ENCODE results near the gene ANKRD12.
"Not testable (repeated sequence)": the region's sequence is repeated elsewhere in the genome, so short reads cannot be mapped to it uniquely, and the experiment has no call there.

ANKRD12 gene

GRCh38 chr18:9147440-9148202 lies 11.0 kb downstream of the ANKRD12 start:
- H3K4me1 ChIP-seq (ENCODE audit: insufficient read depth, low read length), result peaks cover 15% of the 10 kb centered on the region
- no peaks in the 10 kb centered on the region for H3K9me3 ChIP-seq (ENCODE audit: insufficient read depth, low read depth, low read length)
- no peak overlapping the region for H3K4me3 ChIP-seq (ENCODE audit: low read length)
- H3K27me3 ChIP-seq (ENCODE audit: insufficient read depth, low read length), result no peaks in the 10 kb centered on the region
- no peak overlapping the region for H3K9ac ChIP-seq (ENCODE audit: low read depth, low read length)
- no peak overlapping the region for H3K27ac ChIP-seq (ENCODE audit: low read depth, low read length)
- no CpG with 5 or more reads among the region's 1 CpG for WGBS
- H3K36me3 ChIP-seq (ENCODE audit: insufficient read depth, low read length), result no peaks in the 10 kb centered on the region

- WGBS, result no CpG with 5 or more reads among the region's 1 CpG
- Histone ChIP-seq H3K4me1 (ENCODE audit: insufficient read depth, low read length) (peaks cover 13% of the 10 kb centered on the region), H3K27me3 (ENCODE audit: insufficient read depth, low read length) (no peaks in the 10 kb centered on the region), H3K9me3 (ENCODE audit: insufficient read depth, low read depth, low read length) (no peaks in the 10 kb centered on the region), H3K36me3 (ENCODE audit: insufficient read depth, low read length) (no peaks in the 10 kb centered on the region), H3K27ac (ENCODE audit: low read depth, low read length) (no peak overlapping the region), H3K4me3 (ENCODE audit: low read length) (no peak overlapping the region), H3K9ac (ENCODE audit: low read depth, low read length) (no peak overlapping the region)
Observed at GRCh38 chr18:9148203-9148552, 11.6 kb downstream of the ANKRD12 start.

GRCh38 chr18:9150121-9150520 lies 13.5 kb downstream of the ANKRD12 start:
- no peak overlapping the region for H3K4me3 ChIP-seq (ENCODE audit: low read length)
- no peaks in the 10 kb centered on the region for H3K36me3 ChIP-seq (ENCODE audit: insufficient read depth, low read length)
- H3K9ac ChIP-seq (ENCODE audit: low read depth, low read length), result no peak overlapping the region
- no peak overlapping the region for H3K27ac ChIP-seq (ENCODE audit: low read depth, low read length)
- WGBS, result 95% methylated on average over 4 of the region's 5 CpGs
- H3K27me3 ChIP-seq (ENCODE audit: insufficient read depth, low read length), result no peaks in the 10 kb centered on the region
- H3K9me3 ChIP-seq (ENCODE audit: insufficient read depth, low read depth, low read length), result no peaks in the 10 kb centered on the region
- peaks cover 13% of the 10 kb centered on the region for H3K4me1 ChIP-seq (ENCODE audit: insufficient read depth, low read length)

- Histone ChIP-seq H3K4me3 (ENCODE audit: low read length) (no peak overlapping the region), H3K27me3 (ENCODE audit: insufficient read depth, low read length) (no peaks in the 10 kb centered on the region), H3K36me3 (ENCODE audit: insufficient read depth, low read length) (no peaks in the 10 kb centered on the region), H3K4me1 (ENCODE audit: insufficient read depth, low read length) (peaks cover 5% of the 10 kb centered on the region), H3K27ac (ENCODE audit: low read depth, low read length) (no peak overlapping the region), H3K9me3 (ENCODE audit: insufficient read depth, low read depth, low read length) (no peaks in the 10 kb centered on the region), H3K9ac (ENCODE audit: low read depth, low read length) (no peak overlapping the region)
- no CpG with 5 or more reads among the region's 1 CpG for WGBS
Observed at GRCh38 chr18:9153256-9153655, 16.7 kb downstream of the ANKRD12 start.

- 95% methylated on average over 3 of the region's 4 CpGs for WGBS
- H3K27me3 ChIP-seq (ENCODE audit: insufficient read depth, low read length), result no peaks in the 10 kb centered on the region
- no peak overlapping the region for H3K4me3 ChIP-seq (ENCODE audit: low read length)
- no peaks in the 10 kb centered on the region for H3K9me3 ChIP-seq (ENCODE audit: insufficient read depth, low read depth, low read length)
- H3K4me1 ChIP-seq (ENCODE audit: insufficient read depth, low read length), result no peaks in the 10 kb centered on the region
- H3K36me3 ChIP-seq (ENCODE audit: insufficient read depth, low read length), result no peaks in the 10 kb centered on the region
- H3K27ac ChIP-seq (ENCODE audit: low read depth, low read length), result no peak overlapping the region
- H3K9ac ChIP-seq (ENCODE audit: low read depth, low read length), result no peak overlapping the region
Observed at GRCh38 chr18:9156604-9157249, 20.1 kb downstream of the ANKRD12 start.

- no peak overlapping the region for H3K27ac ChIP-seq (ENCODE audit: low read depth, low read length)
- no peaks in the 10 kb centered on the region for H3K9me3 ChIP-seq (ENCODE audit: insufficient read depth, low read depth, low read length)
- H3K36me3 ChIP-seq (ENCODE audit: insufficient read depth, low read length), result no peaks in the 10 kb centered on the region
- WGBS, result 86% methylated on average over 2 of the region's 2 CpGs
- H3K4me1 ChIP-seq (ENCODE audit: insufficient read depth, low read length), result no peaks in the 10 kb centered on the region
- no peak overlapping the region for H3K4me3 ChIP-seq (ENCODE audit: low read length)
- no peaks in the 10 kb centered on the region for H3K27me3 ChIP-seq (ENCODE audit: insufficient read depth, low read length)
- no peak overlapping the region for H3K9ac ChIP-seq (ENCODE audit: low read depth, low read length)
Observed at GRCh38 chr18:9157806-9158205, 21.2 kb downstream of the ANKRD12 start.

GRCh38 chr18:9160014-9160413 lies 23.4 kb downstream of the ANKRD12 start:
- Histone ChIP-seq H3K9ac (ENCODE audit: low read depth, low read length) (no peak overlapping the region), H3K4me1 (ENCODE audit: insufficient read depth, low read length) (no peaks in the 10 kb centered on the region), H3K27ac (ENCODE audit: low read depth, low read length) (no peak overlapping the region), H3K36me3 (ENCODE audit: insufficient read depth, low read length) (no peaks in the 10 kb centered on the region), H3K27me3 (ENCODE audit: insufficient read depth, low read length) (no peaks in the 10 kb centered on the region), H3K9me3 (ENCODE audit: insufficient read depth, low read depth, low read length) (peaks cover 9% of the 10 kb centered on the region; the same call in 1 of the 2 replicates), H3K4me3 (ENCODE audit: low read length) (no peak overlapping the region)
- 93% methylated on average over 4 of the region's 4 CpGs for WGBS

- not testable (repeated sequence) for H3K36me3 ChIP-seq (ENCODE audit: insufficient read depth, low read length); H3K4me1 ChIP-seq (ENCODE audit: insufficient read depth, low read length); H3K4me3 ChIP-seq (ENCODE audit: low read length); H3K9me3 ChIP-seq (ENCODE audit: insufficient read depth, low read depth, low read length); H3K27ac ChIP-seq (ENCODE audit: low read depth, low read length); H3K9ac ChIP-seq (ENCODE audit: low read depth, low read length); H3K27me3 ChIP-seq (ENCODE audit: insufficient read depth, low read length)
- 96% methylated on average over 4 of the region's 4 CpGs for WGBS
Observed at GRCh38 chr18:9162663-9163062, 26.1 kb downstream of the ANKRD12 start.

- H3K27me3 ChIP-seq (ENCODE audit: insufficient read depth, low read length); H3K4me3 ChIP-seq (ENCODE audit: low read length); H3K9ac ChIP-seq (ENCODE audit: low read depth, low read length); H3K27ac ChIP-seq (ENCODE audit: low read depth, low read length); H3K9me3 ChIP-seq (ENCODE audit: insufficient read depth, low read depth, low read length); H3K4me1 ChIP-seq (ENCODE audit: insufficient read depth, low read length); H3K36me3 ChIP-seq (ENCODE audit: insufficient read depth, low read length): not testable (repeated sequence)
Observed at GRCh38 chr18:9164149-9164548, 27.6 kb downstream of the ANKRD12 start.

- not testable (repeated sequence) for H3K27me3 ChIP-seq (ENCODE audit: insufficient read depth, low read length); H3K4me3 ChIP-seq (ENCODE audit: low read length); H3K36me3 ChIP-seq (ENCODE audit: insufficient read depth, low read length); H3K9me3 ChIP-seq (ENCODE audit: insufficient read depth, low read depth, low read length); H3K27ac ChIP-seq (ENCODE audit: low read depth, low read length); H3K9ac ChIP-seq (ENCODE audit: low read depth, low read length); H3K4me1 ChIP-seq (ENCODE audit: insufficient read depth, low read length)
- 100% methylated on average over 2 of the region's 3 CpGs for WGBS
Observed at GRCh38 chr18:9165883-9166282, 29.3 kb downstream of the ANKRD12 start.

GRCh38 chr18:9169515-9169914 lies 32.9 kb downstream of the ANKRD12 start:
- H3K9me3 ChIP-seq (ENCODE audit: insufficient read depth, low read depth, low read length); H3K27ac ChIP-seq (ENCODE audit: low read depth, low read length); H3K4me3 ChIP-seq (ENCODE audit: low read length); H3K36me3 ChIP-seq (ENCODE audit: insufficient read depth, low read length); H3K4me1 ChIP-seq (ENCODE audit: insufficient read depth, low read length); H3K9ac ChIP-seq (ENCODE audit: low read depth, low read length); H3K27me3 ChIP-seq (ENCODE audit: insufficient read depth, low read length): not testable (repeated sequence)
- WGBS, result 86% methylated on average over 3 of the region's 3 CpGs

GRCh38 chr18:9171919-9172318 lies 35.3 kb downstream of the ANKRD12 start:
- H3K4me3 ChIP-seq (ENCODE audit: low read length); H3K27ac ChIP-seq (ENCODE audit: low read depth, low read length); H3K27me3 ChIP-seq (ENCODE audit: insufficient read depth, low read length); H3K36me3 ChIP-seq (ENCODE audit: insufficient read depth, low read length); H3K9me3 ChIP-seq (ENCODE audit: insufficient read depth, low read depth, low read length); H3K9ac ChIP-seq (ENCODE audit: low read depth, low read length); H3K4me1 ChIP-seq (ENCODE audit: insufficient read depth, low read length): not testable (repeated sequence)
- 100% methylated on average over 2 of the region's 3 CpGs for WGBS
